Right lobe of liver (tissue), 6 donors: Measurements from ENCODE around the gene MTA1. TPM values are rescaled to one million over a fixed set of nuclear protein-coding genes. Genes with fewer than 3 reads are reported as not detected.

Experiments
- ATAC-seq, 4 donors: fragments of 200-7000 bp; cut with Tn5 transposase; one replicate each; pipeline ENCODE4 v1.9.1; 2020; ENCODE audit warnings: mild to moderate bottlenecking in 4 of 4, moderate library complexity in 4 of 4
- DNase-seq, 3 donors: peaks; one replicate each; pipeline ENCODE4 v3.0.0-alpha.2; 2020
- H3K27ac ChIP-seq, 3 donors: fragments of 200-600 bp; one replicate each; pipeline ENCODE4 v1.8.0; 2022
- H3K27me3 ChIP-seq, 2 donors: fragments of 200-600 bp; one replicate each; pipeline ENCODE4 v1.8.0; 2022
- H3K36me3 ChIP-seq, 4 donors: fragments of 200-600 bp; sonication (generic) in 1 of 4; one replicate each; pipeline versions ENCODE4 v1.5.1 to v1.8.0; 2017 to 2022; ENCODE audit warnings: control low read depth in 1 of 4
- H3K4me1 ChIP-seq, 4 donors: fragments of 200-600 bp; sonication (generic) in 1 of 4; one replicate each; pipeline versions ENCODE4 v1.5.1 to v1.8.0; 2017 to 2022; ENCODE audit warnings: control low read depth in 1 of 4
- H3K4me3 ChIP-seq, 3 donors: fragments of 200-600 bp; one replicate each; pipeline ENCODE4 v1.8.0; 2022
- H3K9me3 ChIP-seq, 4 donors: fragments of 200-600 bp; sonication (generic) in 1 of 4; one replicate each; pipeline versions ENCODE4 v1.5.1 to v1.8.0; 2017 to 2022; ENCODE audit warnings: control low read depth in 1 of 4
- POLR2A ChIP-seq: fragments of 450-650 bp; IDR thresholded peaks from one replicate; pipeline ENCODE4 v1.6.1; 2017; ENCODE audit warnings: antibody characterized with exemption, mild to moderate bottlenecking
- WGBS: methylation state at CpG from one replicate; pipeline ENCODE4 v1.1.6; 2018; ENCODE audit warnings: low coverage, low lambda C conversion rate; ENCODE audit not compliant: insufficient coverage; ENCODE audit errors: missing lambda C conversion rate; 5-methylcytosine and 5-hydroxymethylcytosine counted together
- intact Hi-C, 2 donors: fragments of 100-400 bp; cut with DNase I; formaldehyde crosslinking; loops; one replicate each; pipeline versions ENCODE4 v1.11.2 to v1.14.1; 2022
- long read RNA-seq: library from polyadenylated mRNA; unstranded; transcript quantifications from one replicate; pipeline ENCODE4 v2.0.0, GENCODE V29; 2019
- total RNA-seq, 6 experiments: library from RNA; depleted of rRNA in 2 of 6; stranded (reverse); fragments of >200 nt in 2 of 6; fragmentation: NEBNext Ultra II Directional in 3 of 6; extraction: Animal tissue kit (Norgen Biotek cat#: 25700) in 3 of 6; gene quantifications; one replicate each; pipeline versions ENCODE4 v1.1.0 to v1.2.4, GENCODE V29; 2016 to 2023
- TF ChIP-seq, protein P1 (sequence below), 4 donors: fragments of 200-600 bp in 3 of 4; fragments of 450-650 bp in 1 of 4; IDR thresholded peaks; one replicate each; pipeline versions ENCODE4 v1.5.1 to v1.8.0; 2016 to 2022; ENCODE audit warnings: antibody characterized with exemption in 4 of 4, mild to moderate bottlenecking in 2 of 4
- donor health status: DM: no; HTN: yes; CAD: no.
- donor health status: DM: no; HTN: no; CAD: no.
- donor health status: DM: no; HTN: no; CAD: no.
- donor health status: DM: no; HTN: yes; CAD: no.
- donor health status: DM: no; HTN: yes; CAD: no.

The MTA1 gene
- 10 to 100 TPM; 18.6 to 45.1 (median 29.2) TPM for total RNA-seq
- long read RNA-seq = 0 reads

DNA sequence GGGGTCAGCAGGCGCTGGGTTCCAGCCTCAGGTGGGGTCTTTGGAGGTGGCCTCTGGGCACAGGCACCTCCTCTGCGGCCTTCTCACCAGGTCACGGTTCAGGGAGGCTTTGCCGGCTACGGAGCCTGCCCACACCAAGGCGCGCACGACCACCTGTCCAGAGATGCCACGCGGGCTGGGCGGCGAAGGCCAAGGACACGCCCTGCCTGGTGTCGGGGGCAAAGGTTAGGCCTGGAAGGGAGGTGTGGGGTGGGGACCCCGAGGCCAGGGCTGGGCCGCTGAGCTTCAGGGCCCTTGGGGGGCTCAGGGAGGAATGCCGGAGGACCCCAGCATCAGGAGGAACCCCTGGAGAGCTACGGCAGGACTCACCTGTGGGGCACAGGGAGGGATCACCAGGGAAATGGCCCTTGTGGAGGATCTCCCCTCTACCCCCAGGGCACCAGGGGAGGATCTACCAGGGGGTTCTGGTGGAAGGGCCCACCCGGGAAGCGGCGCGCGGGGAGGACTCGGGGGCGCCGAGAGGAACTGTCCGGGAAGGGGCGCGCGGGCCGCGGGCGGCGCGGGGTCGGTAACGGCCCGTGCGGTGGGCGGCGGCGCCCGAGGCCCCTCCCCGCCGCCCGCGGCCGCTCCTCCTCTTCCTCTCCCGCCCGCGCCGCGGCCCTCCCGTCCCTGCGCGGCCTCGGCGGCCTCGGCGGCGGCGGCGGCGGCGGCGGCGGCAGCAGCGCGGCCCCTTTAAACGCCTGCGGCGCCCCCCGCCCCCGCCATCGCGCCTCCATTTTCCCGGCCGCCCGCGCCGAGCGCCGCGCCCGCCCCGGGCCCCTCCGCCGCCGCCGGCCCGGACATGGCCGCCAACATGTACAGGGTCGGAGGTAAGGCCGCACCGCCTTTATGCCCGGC is at the start of gene MTA1:
TSS of gene MTA1 (plus strand) at position 633 of the 897 bp plus-strand sequence. CDS start at position 842, 209 bp downstream.
- WGBS = no CpG with 5 or more reads among the region's 96 CpGs
- peak; percentile 75 to 83 (median 80) for ATAC-seq
- H3K9me3 ChIP-seq = no peaks in the 10 kb centered on the region
- peak within 1 kb of the TSS; percentile 33 to 73 (median 60) for H3K27ac ChIP-seq
- no peaks in the 10 kb centered on the region for H3K27me3 ChIP-seq
- TF ChIP-seq POLR2A = peak; percentile 44
- TF ChIP-seq, protein P1, sequence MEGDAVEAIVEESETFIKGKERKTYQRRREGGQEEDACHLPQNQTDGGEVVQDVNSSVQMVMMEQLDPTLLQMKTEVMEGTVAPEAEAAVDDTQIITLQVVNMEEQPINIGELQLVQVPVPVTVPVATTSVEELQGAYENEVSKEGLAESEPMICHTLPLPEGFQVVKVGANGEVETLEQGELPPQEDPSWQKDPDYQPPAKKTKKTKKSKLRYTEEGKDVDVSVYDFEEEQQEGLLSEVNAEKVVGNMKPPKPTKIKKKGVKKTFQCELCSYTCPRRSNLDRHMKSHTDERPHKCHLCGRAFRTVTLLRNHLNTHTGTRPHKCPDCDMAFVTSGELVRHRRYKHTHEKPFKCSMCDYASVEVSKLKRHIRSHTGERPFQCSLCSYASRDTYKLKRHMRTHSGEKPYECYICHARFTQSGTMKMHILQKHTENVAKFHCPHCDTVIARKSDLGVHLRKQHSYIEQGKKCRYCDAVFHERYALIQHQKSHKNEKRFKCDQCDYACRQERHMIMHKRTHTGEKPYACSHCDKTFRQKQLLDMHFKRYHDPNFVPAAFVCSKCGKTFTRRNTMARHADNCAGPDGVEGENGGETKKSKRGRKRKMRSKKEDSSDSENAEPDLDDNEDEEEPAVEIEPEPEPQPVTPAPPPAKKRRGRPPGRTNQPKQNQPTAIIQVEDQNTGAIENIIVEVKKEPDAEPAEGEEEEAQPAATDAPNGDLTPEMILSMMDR (IDR thresholded peaks at IDR 0.05) = no peak
- H3K4me3 ChIP-seq = peak within 1 kb of the TSS; percentile 60 to 74 (median 69)
- no peaks in the 10 kb centered on the region for H3K36me3 ChIP-seq
- intact Hi-C loops = no loop called here
- peaks cover 0 to 25% (median 3%) of the 10 kb centered on the region in 4 donors for H3K4me1 ChIP-seq
- DNase-seq = peak in 1 of 3 donors; percentile 57

DNA sequence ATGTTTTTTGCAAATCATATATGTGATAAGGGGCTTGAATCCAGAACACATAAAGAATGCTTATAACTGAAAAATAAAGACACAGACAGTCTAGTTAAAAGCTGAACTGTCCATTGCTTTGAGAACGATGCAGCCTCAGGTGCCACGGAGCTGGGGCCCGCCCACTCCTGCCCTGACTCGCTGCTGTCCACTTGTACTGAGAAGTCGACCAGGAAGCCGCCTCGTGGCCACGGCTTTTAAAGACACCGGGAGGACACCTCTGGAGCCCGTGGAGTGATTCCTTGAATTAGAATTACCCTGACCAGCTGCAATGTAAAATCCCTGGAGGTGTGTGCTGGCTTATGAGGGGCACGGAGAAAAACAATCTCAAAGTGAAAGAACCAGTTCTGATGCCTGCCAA is 45.2 kb upstream of the MTA1 start:
- WGBS = 86% methylated on average over 10 of the region's 11 CpGs
- H3K36me3 ChIP-seq = no peaks in the 10 kb centered on the region
- no peaks in the 10 kb centered on the region for H3K27me3 ChIP-seq
- no peak for ATAC-seq
- no peaks in the 10 kb centered on the region for H3K4me1 ChIP-seq
- DNase-seq = no peak
- TF ChIP-seq, protein P1 (IDR thresholded peaks at IDR 0.05) = no peak
- no peak for TF ChIP-seq POLR2A
- no peaks in the 10 kb centered on the region for H3K9me3 ChIP-seq
- H3K4me3 ChIP-seq = no peak overlapping the region
- H3K27ac ChIP-seq = no peak overlapping the region
- intact Hi-C loops = loop anchor here in 1 of 2 donors (10.0 kb wide), 1 partner anchor 150 kb away; the partner anchor contains the start of gene TMEM121

DNA sequence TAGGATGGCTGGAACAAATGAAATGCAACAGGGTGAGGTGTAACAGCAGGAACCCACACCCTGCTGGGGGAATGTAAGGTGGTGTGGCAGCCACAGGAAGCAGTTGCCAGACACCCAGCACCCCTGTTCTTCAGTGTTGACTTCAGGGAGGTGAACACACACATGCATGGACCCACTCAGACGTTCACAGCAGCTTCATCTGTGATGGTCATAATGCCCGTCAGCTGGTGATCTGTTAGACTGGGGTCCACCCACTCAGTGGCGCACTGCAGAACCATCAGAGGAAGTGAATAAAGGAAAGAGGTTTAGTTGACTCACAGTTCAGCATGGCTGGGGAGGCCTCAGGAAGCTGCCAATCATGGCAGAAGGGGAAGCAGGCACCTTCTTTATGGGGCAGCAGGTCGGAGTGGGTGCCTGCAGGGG is 44.0 kb upstream of the MTA1 start:
- DNase-seq (no peak), ATAC-seq (no peak)
- WGBS = 56% methylated on average over 4 of the region's 4 CpGs
- Histone ChIP-seq H3K27me3 (no peaks in the 10 kb centered on the region), H3K27ac (no peak overlapping the region), H3K36me3 (no peaks in the 10 kb centered on the region), H3K9me3 (no peaks in the 10 kb centered on the region), H3K4me3 (no peak overlapping the region), H3K4me1 (no peaks in the 10 kb centered on the region)
- TF ChIP-seq, protein P1 (IDR thresholded peaks at IDR 0.05) = no peak
- TF ChIP-seq POLR2A = no peak
- intact Hi-C loops = loop anchor here in 1 of 2 donors (10.0 kb wide), 1 partner anchor 149 kb away; the partner anchor contains the start of gene TMEM121

DNA sequence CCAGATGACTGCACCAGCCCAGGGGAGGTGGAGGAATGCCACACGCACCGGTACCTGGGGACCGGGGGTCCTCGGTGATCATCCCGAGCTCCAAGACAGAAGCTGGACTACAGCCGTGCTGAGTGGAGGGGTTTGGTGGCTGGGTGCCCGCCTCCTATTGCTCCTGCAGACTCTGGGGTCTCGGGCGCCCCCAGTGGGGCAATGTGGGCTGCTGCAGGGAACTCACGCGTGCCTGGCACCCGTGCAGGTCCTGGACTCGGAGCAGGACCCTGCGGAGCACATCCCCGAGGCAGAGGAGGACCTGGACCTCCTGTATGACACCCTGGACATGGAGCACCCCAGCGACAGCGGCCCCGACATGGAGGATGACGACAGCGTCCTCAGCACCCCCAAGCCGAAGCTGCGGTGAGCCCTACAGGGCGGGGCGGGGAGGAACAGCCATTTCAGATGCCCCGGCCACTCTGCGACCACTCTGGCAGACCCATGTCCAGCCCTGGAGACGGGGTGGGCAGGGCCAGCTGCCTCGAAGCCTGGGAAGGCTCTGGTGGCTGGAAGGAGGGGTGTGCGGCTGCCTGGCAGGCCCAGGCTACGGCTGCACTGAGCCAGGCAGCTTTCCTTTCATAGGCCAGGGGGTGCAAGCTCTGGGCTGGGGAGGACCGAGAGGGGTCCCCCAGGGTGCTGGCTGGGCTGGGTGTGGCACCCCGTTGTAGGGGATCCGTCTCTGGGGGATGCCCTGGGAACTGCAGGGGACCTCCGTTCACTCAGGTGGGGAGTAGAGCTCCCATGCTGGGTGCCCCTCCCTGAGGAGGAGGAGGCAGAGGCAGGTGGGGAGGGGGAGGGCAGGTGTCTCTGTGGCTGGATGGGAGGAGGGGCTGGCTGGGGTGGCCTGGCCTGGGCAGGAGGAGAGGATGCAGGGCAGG is 42.8 kb upstream of the MTA1 start:
- ATAC-seq = no peak

More for the DNA sequence above, 42.8 kb upstream of the MTA1 start:
- TF ChIP-seq POLR2A = no peak
- TF ChIP-seq, protein P1 (IDR thresholded peaks at IDR 0.05) = no peak
- Histone ChIP-seq H3K4me1 (no peaks in the 10 kb centered on the region), H3K4me3 (no peak overlapping the region), H3K27me3 (no peaks in the 10 kb centered on the region), H3K27ac (no peak overlapping the region), H3K9me3 (no peaks in the 10 kb centered on the region), H3K36me3 (no peaks in the 10 kb centered on the region)
- no CpG with 5 or more reads among the region's 34 CpGs for WGBS
- DNase-seq = no peak
- intact Hi-C loops = loop anchor here in 1 of 2 donors (10.0 kb wide), 1 partner anchor 148 kb away; the partner anchor contains the start of gene TMEM121
